Ureter (tissue), 1 donor: ENCODE measurements around the gene TBCC. TPM values are rescaled to one million over a fixed set of nuclear protein-coding genes. Genes with fewer than 3 reads are reported as not detected.
A peak's percentile ranks its signal among the peaks of the same experiment; 100 is the strongest.

Experiments used
- DNase-seq: peaks from one replicate; pipeline ENCODE4 v3.0.0-alpha.2; 2020; ENCODE audit warnings: low spot score
- total RNA-seq: library from RNA; stranded (reverse); gene quantifications from one replicate; pipeline ENCODE4 v1.2.4, GENCODE V29; 2023
- donor health status: DM: yes; HTN: yes; CAD: no.

Gene TBCC
- total RNA-seq, 1 donor from 2014 or later = 16.5 TPM

GRCh38 chr6:42771741-42772100, 25.8 kb upstream of the TBCC start:
- DNase-seq = no peak

DNA sequence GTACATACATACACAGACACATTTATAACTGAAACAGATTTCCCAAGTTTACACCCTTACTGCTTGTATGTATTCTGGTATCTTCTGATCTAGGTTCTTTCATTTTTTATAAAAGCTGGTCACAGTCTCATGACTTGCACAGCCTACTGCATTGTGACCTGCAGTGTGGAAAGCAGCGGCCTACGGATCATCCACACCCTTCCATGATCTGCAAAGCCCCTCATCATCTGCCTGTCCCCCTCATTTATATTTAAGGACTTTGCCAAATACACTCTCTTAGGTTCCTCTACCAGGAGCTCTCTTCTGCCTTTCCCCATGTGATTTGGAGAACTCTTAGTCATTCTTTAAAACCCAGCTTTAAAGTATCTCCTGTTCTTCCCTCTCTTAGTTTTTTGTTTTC, 23.9 kb upstream of the TBCC start:
- no peak for DNase-seq

DNA sequence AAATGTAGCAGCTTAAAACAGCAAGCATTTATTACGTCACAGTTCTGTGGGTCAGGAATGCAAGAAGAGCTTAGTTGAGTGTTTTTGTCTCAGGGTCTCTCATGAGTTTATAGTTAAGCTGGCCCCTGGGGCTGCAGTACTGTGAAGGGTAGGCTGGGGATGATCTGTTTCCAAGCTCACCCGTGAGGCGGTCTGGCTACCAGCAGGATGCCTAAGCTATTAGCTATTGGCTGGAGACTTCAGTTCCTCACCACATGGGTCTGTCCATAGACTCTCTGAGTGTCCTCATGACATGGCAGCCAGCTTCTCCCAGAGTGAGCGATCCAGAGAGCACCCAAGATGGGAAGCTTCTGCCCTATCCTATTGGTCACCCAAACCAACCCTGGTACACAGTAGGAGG, 23.1 kb upstream of the TBCC start:
- no peak for DNase-seq

DNA sequence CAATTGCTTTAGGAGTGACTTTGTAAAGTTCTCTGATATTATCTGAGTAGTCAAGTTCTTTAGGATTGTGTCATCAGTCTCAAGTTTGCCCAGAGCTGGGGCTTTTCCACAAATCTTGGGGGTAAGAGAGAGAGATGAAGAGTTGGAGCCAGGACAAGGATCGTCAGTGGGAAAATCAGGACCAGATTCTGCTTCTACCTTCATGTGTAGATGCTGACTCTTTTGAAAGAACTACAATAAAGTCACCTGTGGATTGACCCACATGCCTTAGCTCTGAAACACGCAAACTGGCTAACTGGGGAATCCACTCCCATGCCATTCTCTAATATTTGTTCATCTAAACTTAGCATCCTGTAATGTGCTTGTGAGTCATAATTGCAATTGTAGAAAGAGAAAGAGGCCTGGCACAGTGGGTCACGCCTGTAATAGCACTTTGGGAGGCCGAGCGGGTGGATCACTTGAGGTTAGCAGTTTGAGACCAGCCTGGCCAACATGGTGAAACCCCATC, 20.3 kb upstream of the TBCC start:
- DNase-seq = no peak

- DNase-seq = no peak
These were observed 19.2 kb upstream of the TBCC start for GRCh38 chr6:42764911-42765648.

DNA sequence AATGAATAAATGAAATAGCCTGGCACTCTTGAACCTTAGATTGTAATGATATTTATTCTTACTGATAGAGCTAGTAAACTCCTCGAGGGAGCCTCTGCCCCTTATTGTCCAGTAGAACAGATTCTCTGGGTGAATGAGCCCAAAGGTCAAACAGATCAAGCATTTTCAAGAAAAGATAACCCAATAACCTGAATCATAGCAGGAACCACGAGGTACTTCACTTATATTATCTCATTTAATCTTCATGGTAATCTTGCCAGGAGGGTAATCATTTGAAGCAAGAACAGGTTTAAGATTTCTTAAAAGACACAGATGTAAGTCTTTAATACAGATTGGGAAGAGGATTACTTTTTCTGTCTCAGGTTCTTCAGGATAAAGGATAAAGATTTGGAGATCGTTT, 17.0 kb upstream of the TBCC start:
- no peak for DNase-seq

GRCh38 chr6:42762426-42762859, 16.5 kb upstream of the TBCC start:
- DNase-seq = no peak

GRCh38 chr6:42761287-42762067, 15.6 kb upstream of the TBCC start:
- no peak for DNase-seq

DNA sequence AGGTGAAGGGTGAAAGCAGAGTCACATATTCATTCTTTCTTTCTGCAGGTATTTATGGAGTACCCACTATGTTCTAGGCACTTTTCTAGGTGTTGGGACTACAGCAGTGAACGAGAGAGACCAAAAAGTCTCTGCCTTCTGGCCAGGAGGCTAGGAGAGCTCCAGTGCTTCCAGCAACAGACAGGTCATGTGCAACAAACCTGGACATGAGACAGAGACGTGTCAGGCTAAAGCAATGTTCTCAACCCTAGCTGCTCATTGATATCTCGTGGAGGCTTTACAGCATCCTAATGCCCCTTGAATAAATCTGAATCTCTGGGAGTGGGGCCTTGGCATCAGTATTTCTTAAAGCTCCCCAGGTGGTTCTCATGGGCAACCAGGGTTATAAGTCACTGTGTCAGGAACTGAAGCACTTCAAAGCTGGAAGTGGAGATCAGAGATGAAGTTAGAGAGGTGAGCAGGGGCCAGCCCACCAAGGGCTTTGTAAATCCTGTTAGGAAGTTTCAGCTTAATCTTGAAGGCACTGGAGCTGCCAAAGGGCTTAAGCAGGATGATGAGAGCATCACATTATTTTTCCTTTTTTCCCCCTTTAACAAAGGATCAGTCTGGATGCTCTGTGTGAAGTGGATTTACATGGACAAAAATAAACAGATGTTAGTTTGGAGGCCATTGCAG, 13.0 kb upstream of the TBCC start:
- DNase-seq = no peak

DNA sequence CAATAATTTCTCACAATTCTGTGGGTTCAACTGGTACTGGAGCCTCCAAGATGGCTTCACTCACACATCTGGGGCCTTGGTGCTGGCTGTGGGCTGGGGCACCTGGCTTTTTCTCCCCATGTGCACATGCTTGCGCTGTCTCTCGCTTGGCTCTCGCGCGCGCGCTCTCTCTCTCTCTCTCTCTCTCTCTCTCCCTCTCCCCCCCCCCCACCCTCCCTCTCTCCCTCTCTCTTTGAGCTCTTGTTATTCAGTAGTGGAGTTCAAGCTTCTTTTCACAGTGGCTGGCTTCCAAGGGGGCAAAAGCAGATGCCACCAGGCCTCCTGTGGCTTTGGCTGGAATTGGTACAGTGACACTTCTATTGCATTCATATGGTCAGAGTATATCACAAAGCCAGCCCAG, 10.8 kb upstream of the TBCC start:
- DNase-seq = no peak

DNA sequence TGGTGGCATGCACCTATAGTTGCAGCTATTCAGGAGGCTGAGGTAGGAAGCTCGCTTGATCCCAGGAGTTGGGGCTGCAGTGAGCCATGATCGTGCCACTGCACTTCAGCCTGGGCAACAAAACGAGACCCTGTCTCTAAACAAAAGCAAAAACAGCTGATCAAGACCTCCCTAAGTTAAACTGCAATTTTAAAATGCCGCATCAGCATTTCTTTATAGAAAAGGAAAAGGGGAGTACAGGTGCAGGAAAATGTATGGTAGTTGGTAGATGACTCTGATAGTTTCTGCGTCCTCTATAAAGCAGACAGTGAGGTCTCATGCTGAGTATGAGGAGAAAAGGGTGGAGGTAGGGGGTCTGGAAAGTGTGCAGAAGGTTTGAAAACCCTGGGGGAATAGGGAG, 8.9 kb upstream of the TBCC start:
- no peak for DNase-seq

DNA sequence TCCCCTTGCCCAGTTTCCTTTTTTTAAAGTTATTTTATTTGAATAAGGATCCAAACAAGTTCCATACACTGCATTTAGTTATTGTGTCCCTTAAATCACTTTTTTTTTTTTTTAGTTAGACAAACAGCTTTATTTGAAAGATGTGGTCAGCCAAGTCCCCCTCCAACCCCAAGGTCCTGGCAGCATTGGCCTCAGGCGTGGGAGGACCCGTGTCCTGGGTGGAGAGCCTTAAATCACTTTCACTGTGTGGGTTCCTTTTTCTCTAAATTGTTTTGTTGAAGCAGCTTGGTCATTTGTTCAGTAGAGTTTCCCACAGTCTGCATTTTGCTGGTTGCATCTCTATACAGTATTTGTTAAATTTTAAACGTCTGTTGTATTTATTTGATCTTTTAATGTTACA, 5.2 kb upstream of the TBCC start:
- DNase-seq = no peak

DNA sequence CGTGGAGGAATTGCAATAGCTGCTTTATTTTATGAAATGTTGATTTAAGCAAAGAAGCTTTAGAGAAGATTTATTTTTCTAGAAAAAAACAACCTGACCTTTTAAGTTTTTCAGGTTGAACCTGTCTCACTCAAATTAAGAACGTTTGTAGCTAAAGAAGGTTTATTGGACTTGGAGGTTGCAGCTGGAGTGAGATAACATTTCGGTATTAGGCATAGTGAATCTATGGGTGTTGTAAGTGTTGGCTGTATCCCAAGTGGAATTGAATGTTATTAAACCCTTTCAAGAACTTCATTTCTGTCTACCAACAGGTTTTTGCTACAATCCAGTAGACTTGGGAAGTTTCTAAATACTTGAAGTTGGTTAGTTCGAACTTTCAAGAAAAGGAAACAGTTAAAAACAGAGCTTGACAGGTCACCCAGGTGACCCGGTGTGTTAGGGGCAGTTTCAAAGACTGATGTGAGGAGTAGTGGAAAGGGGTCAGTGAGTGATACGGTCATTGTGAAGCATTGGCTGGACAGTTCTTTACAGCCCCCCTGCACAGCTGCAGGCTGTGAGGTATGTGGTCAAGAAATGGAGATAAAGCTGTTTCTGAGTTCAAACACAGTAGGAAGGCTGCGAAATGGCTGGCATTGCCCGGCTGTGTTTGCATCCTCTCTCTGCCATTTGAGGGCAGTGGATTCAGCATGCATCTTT, 2.4 kb upstream of the TBCC start:
- no peak for DNase-seq

- DNase-seq = peak; percentile 85
These were observed 824 bp upstream of the TBCC start for GRCh38 chr6:42746463-42747391.

DNA sequence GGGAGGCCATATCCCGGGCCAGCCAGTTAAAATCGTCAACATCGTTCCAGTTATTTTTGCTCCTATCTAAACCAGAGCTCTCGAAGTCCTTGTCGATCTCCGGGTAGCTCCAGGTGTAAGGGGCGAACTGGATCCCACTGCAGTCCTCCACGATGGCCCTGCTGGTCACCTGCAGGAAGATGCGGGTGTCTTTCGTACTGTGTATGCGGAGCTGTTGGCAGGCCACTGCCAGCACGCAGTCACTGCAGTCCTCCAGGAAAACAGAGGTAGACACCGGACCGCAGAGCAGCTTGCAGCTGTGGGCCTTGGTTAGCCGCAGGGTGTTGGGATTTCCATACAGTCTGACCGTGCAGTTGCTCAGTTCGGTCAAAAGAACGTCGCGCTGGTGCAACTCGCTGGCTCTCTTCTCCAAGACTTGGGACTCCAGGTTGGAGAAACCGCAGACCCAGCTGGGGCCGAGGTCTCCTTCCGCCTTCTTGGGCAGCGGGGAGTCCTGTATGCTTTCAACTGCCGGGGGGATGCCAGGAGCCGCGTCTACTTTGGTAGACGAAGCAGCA, 742 bp downstream of the TBCC start:
- DNase-seq = peak; percentile 57

GRCh38 chr6:42744351-42744893, 1.5 kb downstream of the TBCC start:
- DNase-seq = no peak

- no peak for DNase-seq
These were observed 3.6 kb downstream of the TBCC start for GRCh38 chr6:42742116-42742894.

GRCh38 chr6:42740725-42741124, 5.2 kb downstream of the TBCC start:
- no peak for DNase-seq

DNA sequence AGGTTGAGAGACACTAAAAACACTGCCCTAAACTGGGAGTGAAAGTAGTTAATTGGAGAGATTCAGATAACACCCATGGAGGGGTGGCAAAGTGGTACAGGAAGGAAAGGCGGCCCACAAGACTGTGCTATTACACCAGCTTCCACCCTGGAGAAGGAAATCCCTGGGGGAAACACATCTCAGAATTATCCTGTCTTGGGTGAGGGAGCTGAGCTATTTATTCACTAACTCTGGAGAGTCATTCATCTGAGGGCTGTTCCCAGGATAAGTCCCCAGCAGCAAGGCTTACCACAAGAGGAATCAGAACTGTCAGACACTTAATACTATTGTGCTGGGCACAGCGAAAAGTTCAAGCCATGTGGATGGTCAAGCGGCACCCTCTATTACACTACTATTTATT, 9.9 kb downstream of the TBCC start:
- no peak for DNase-seq
